ACHN (cell line): ENCODE measurements around the gene TPM1.
"Not testable (repeated sequence)": the region's sequence is repeated elsewhere in the genome, so short reads cannot be mapped to it uniquely, and the experiment has no call there.

Experiments
- DNase-seq: peaks from one replicate; pipeline ENCODE4 v3.0.0-alpha.2; 2015
- in situ Hi-C: cut with HindIII; loops from 2 replicates; pipeline ENCODE4 v1.10.0; 2017; ENCODE audit warnings: low sequenced_read_pairs, low pct_ligation_motif_present, low pct_unique_long_range_greater_than_20kb

The TPM1 gene

GRCh38 chr15:63103416-63103815 lies 60.9 kb downstream of the TPM1 start:
- in situ Hi-C loops = no loop called here
- no peak for DNase-seq

- no peak for DNase-seq
Measured at GRCh38 chr15:63104727-63105126, 62.2 kb downstream of the TPM1 start.

GRCh38 chr15:63105354-63105753 lies 62.8 kb downstream of the TPM1 start:
- DNase-seq, in situ Hi-C loops: not testable (repeated sequence)

More at GRCh38 chr15:63104727-63105126, 62.2 kb downstream of the TPM1 start:
- in situ Hi-C loops = no loop called here

- peak; percentile 99 for DNase-seq
- in situ Hi-C loops = no loop called here
Measured at GRCh38 chr15:63107895-63108546, 65.5 kb downstream of the TPM1 start.

- no peak for DNase-seq
- in situ Hi-C loops = no loop called here
Measured at GRCh38 chr15:63109498-63109897, 67.0 kb downstream of the TPM1 start.

DNA sequence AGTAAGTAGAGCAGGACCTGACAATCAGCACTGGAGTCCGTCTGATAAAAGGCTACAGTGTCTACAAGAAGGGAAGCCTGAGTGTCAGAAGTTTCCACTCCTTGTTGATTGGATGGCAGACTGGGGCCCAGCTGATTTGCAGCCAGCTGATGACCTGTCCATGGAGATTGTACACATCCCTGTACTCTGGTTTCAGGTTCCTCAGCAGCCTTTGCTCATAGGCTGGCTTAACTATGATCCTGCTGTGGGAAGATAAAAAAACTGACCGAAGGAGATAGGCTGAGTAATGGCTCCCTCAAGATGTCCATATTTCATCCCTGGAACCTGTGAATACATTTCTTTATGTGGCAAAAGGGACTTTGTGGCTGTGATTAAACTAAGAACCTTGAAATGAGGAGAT lies 67.4 kb downstream of the TPM1 start:
- DNase-seq = no peak
- in situ Hi-C loops = no loop called here

DNA sequence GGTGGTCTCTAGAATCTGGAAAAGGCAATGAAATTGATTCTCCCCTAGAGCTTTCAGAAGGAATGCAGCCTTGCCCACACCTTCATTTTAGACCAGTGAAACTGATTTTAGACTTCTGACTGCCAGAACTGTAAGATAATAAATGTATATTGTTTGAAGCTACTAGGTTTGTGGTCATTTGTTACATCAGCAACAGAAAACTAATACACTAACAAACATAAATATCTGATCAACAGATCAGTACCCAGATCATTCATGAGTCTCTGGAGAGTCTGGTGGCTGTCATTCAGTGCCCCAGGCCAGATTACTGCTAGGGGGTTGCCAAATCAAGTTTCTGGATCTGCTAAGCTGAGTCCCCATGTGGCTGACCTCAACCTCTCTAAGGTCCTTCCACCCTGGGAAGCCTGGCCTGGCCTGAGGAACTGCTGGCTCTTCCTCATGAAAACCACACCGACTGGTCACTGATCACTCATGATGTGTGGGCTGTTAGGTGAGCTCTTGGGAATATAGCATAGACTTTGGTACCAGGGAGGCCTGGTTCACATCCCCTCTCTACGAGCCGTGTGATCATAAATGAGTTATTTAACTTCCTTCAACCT lies 68.0 kb downstream of the TPM1 start:
- in situ Hi-C loops = no loop called here
- DNase-seq = no peak

DNA sequence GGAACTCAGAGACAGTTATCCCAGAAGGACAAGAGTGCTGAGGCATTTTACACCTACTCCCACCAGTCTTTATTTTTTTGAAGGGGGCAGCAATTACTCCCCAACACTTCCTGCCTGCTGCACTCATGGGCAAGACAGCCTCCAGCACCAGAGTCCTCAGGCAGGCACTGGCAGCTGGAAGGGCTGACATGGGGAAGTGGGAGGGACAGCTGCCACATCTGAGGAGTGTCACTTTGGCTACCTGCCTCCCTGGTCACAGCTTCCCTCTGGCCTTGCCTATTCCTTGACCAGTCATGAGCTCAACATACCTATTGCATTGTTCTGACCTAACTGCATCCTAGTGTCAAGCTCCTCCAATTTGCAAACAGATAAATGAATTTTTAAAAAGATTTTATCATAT lies 68.9 kb downstream of the TPM1 start:
- in situ Hi-C loops = no loop called here
- no peak for DNase-seq

- DNase-seq = no peak
- in situ Hi-C loops = no loop called here
Measured at GRCh38 chr15:63112871-63113270, 70.3 kb downstream of the TPM1 start.

- in situ Hi-C loops = no loop called here
- no peak for DNase-seq
Measured at GRCh38 chr15:63114465-63114864, 71.9 kb downstream of the TPM1 start.
